Parathyroid adenoma (tissue), 2 donors: ENCODE data around the gene TMEM154.

ENCODE experiments used
- H2AFZ ChIP-seq: fragments of 300-600 bp; sonication (generic); one replicate; pipeline ENCODE4 v1.7.0; 2017; ENCODE audit warnings: antibody characterized with exemption, mild to moderate bottlenecking
- H3K27ac ChIP-seq: fragments of 300-600 bp; sonication (generic); one replicate; pipeline ENCODE4 v1.7.0; 2017
- H3K27me3 ChIP-seq: fragments of 300-600 bp; sonication (generic); one replicate; pipeline ENCODE4 v1.7.0; 2017; ENCODE audit warnings: low read length; ENCODE audit not compliant: control insufficient read depth, insufficient read depth
- H3K36me3 ChIP-seq: fragments of 300-600 bp; sonication (generic); one replicate; pipeline ENCODE4 v1.7.0; 2017; ENCODE audit warnings: low read length; ENCODE audit not compliant: control insufficient read depth, insufficient read depth
- H3K4me1 ChIP-seq: fragments of 300-600 bp; sonication (generic); one replicate; pipeline ENCODE4 v1.7.0; 2017; ENCODE audit warnings: control low read depth
- H3K4me2 ChIP-seq: fragments of 300-600 bp; sonication (generic); one replicate; pipeline ENCODE4 v1.7.0; 2017; ENCODE audit warnings: low read length
- H3K4me3 ChIP-seq: fragments of 300-600 bp; sonication (generic); one replicate; pipeline ENCODE4 v1.7.0; 2017; ENCODE audit warnings: low read depth, low read length
- H3K79me2 ChIP-seq: fragments of 300-600 bp; sonication (generic); one replicate; pipeline ENCODE4 v1.7.0; 2017; ENCODE audit warnings: control low read depth
- H3K9ac ChIP-seq: fragments of 300-600 bp; sonication (generic); one replicate; pipeline ENCODE4 v1.7.0; 2017; ENCODE audit warnings: mild to moderate bottlenecking
- H3K9me3 ChIP-seq: fragments of 300-600 bp; sonication (generic); one replicate; pipeline ENCODE4 v1.7.0; 2017; ENCODE audit warnings: low read length; ENCODE audit not compliant: control insufficient read depth
- CTCF ChIP-seq: fragments of 300-600 bp; sonication (generic); IDR thresholded peaks from one replicate; pipeline ENCODE4 v1.7.0; 2017; ENCODE audit warnings: antibody characterized with exemption, mild to moderate bottlenecking
- donor health status: primary hyperparathyroidism.

TMEM154 gene

GRCh38 chr4:152571770-152572169 is 108.0 kb downstream of the TMEM154 start:
- H3K79me2 ChIP-seq = no peaks in the 10 kb centered on the region
- no peak for TF ChIP-seq CTCF
- H2AFZ ChIP-seq = no peak overlapping the region
- no peak overlapping the region for H3K4me3 ChIP-seq
- H3K9ac ChIP-seq = no peak overlapping the region
- H3K4me2 ChIP-seq = no peak overlapping the region
- H3K4me1 ChIP-seq = no peaks in the 10 kb centered on the region
- H3K27ac ChIP-seq = no peak overlapping the region
- H3K27me3 ChIP-seq = no peaks in the 10 kb centered on the region
- H3K9me3 ChIP-seq = no peaks in the 10 kb centered on the region
- H3K36me3 ChIP-seq = no peaks in the 10 kb centered on the region

- Histone ChIP-seq H3K79me2 (no peaks in the 10 kb centered on the region), H3K9me3 (no peaks in the 10 kb centered on the region), H3K4me1 (no peaks in the 10 kb centered on the region), H3K27me3 (no peaks in the 10 kb centered on the region), H3K4me2 (no peak overlapping the region), H3K9ac (no peak overlapping the region), H3K36me3 (no peaks in the 10 kb centered on the region), H2AFZ (no peak overlapping the region), H3K4me3 (no peak overlapping the region), H3K27ac (no peak overlapping the region)
- no peak for TF ChIP-seq CTCF
These were observed 108.5 kb downstream of the TMEM154 start for GRCh38 chr4:152571296-152571695.
